Stimulated activated naive CD4-positive, alpha-beta T cell treated with Interleukin-2 at 50 U/mL for 16 hours (primary cell): Measurements from ENCODE around the gene IFNGR2.
"Not testable (repeated sequence)": the region's sequence is repeated elsewhere in the genome, so short reads cannot be mapped to it uniquely, and the experiment has no call there.

Experiments used
- DNase-seq: peaks from one replicate; lab custom pipeline; 2025; lab: John Stamatoyannopoulos, UW

Gene IFNGR2

GRCh38 chr21:33437140-33437539, 33.9 kb downstream of the IFNGR2 start:
- no peak for DNase-seq

- DNase-seq: no peak
Observed at GRCh38 chr21:33441489-33442477, 38.6 kb downstream of the IFNGR2 start.

GRCh38 chr21:33443194-33443593, 40.0 kb downstream of the IFNGR2 start:
- no peak for DNase-seq

- DNase-seq: no peak
Observed at GRCh38 chr21:33444499-33444898, 41.3 kb downstream of the IFNGR2 start.

GRCh38 chr21:33446620-33447019, 43.4 kb downstream of the IFNGR2 start:
- not testable (repeated sequence) for DNase-seq

- no peak for DNase-seq
Observed at GRCh38 chr21:33449616-33450015, 46.4 kb downstream of the IFNGR2 start.

- DNase-seq: no peak
Observed at GRCh38 chr21:33451634-33452071, 48.4 kb downstream of the IFNGR2 start.

GRCh38 chr21:33452362-33452761, 49.1 kb downstream of the IFNGR2 start:
- no peak for DNase-seq

GRCh38 chr21:33455686-33456446, 52.7 kb downstream of the IFNGR2 start:
- DNase-seq: no peak

- DNase-seq: no peak
Observed at GRCh38 chr21:33458861-33459260, 55.6 kb downstream of the IFNGR2 start.

- no peak for DNase-seq
Observed at GRCh38 chr21:33461538-33462250, 58.5 kb downstream of the IFNGR2 start.

GRCh38 chr21:33469183-33469582, 66.0 kb downstream of the IFNGR2 start:
- DNase-seq: not testable (repeated sequence)

GRCh38 chr21:33470701-33471100, 67.5 kb downstream of the IFNGR2 start:
- no peak for DNase-seq

GRCh38 chr21:33473344-33473743, 70.1 kb downstream of the IFNGR2 start:
- no peak for DNase-seq

- DNase-seq: no peak
Observed at GRCh38 chr21:33477066-33477465, 73.9 kb downstream of the IFNGR2 start.

- DNase-seq: no peak
Observed at GRCh38 chr21:33478182-33478581, 75.0 kb downstream of the IFNGR2 start.

GRCh38 chr21:33478935-33479678, 75.9 kb downstream of the IFNGR2 start:
- DNase-seq: peak; percentile 48

GRCh38 chr21:33479679-33480480, 76.7 kb downstream of the IFNGR2 start, which contains the start of gene TMEM50B:
Gene TMEM50B (minus strand): TSS chr21:33479974. CDS start chr21:33468885, 11,089 bp downstream.
- peak; percentile 97 for DNase-seq

GRCh38 chr21:33480481-33481103, 77.4 kb downstream of the IFNGR2 start:
- no peak for DNase-seq
